RCC 7860 (cell line): Measurements from ENCODE around the gene EXOC3.
"Not testable (repeated sequence)": the region's sequence is repeated elsewhere in the genome, so short reads cannot be mapped to it uniquely, and the experiment has no call there.

Experiments used
- DNase-seq: peaks from one replicate; pipeline ENCODE4 v3.0.0-alpha.2; 2015; ENCODE audit warnings: low spot score
- FAIRE-seq: peaks from 2 replicates; lab custom pipeline; 2012; peaks lifted over from hg19 to GRCh38; lab: Jason Lieb, UNC

Gene EXOC3

GRCh38 chr5:442335-443238 lies at the start of gene EXOC3:
Gene EXOC3 (plus strand): TSS chr5:443176. CDS start chr5:446206, 3,030 bp downstream.
- FAIRE-seq = no peak
- peak; percentile 56 for DNase-seq

- DNase-seq = no peak
- FAIRE-seq = no peak
Measured at GRCh38 chr5:393846-394275, 49.1 kb upstream of the EXOC3 start.

- no peak for FAIRE-seq
- no peak for DNase-seq
Measured at GRCh38 chr5:394671-395155, 48.3 kb upstream of the EXOC3 start.

- no peak for FAIRE-seq
- no peak for DNase-seq
Measured at GRCh38 chr5:395156-395920, 47.6 kb upstream of the EXOC3 start.

GRCh38 chr5:395921-396530 lies 47.0 kb upstream of the EXOC3 start:
- DNase-seq (no peak), FAIRE-seq (no peak)

- FAIRE-seq (no peak), DNase-seq (no peak)
Measured at GRCh38 chr5:396531-396961, 46.4 kb upstream of the EXOC3 start.

- DNase-seq, FAIRE-seq: not testable (repeated sequence)
Measured at GRCh38 chr5:398141-398474, 44.9 kb upstream of the EXOC3 start.

GRCh38 chr5:398475-399295 lies 44.3 kb upstream of the EXOC3 start:
- FAIRE-seq = no peak
- no peak for DNase-seq

- FAIRE-seq = no peak
- no peak for DNase-seq
Measured at GRCh38 chr5:399296-400281, 43.4 kb upstream of the EXOC3 start.

GRCh38 chr5:400282-401145 lies 42.5 kb upstream of the EXOC3 start:
- FAIRE-seq (no peak), DNase-seq (no peak)

GRCh38 chr5:401146-402034 lies 41.6 kb upstream of the EXOC3 start:
- DNase-seq (no peak), FAIRE-seq (no peak)

GRCh38 chr5:402219-402614 lies 40.8 kb upstream of the EXOC3 start:
- DNase-seq, FAIRE-seq: not testable (repeated sequence)

- FAIRE-seq (no peak), DNase-seq (no peak)
Measured at GRCh38 chr5:402615-403359, 40.2 kb upstream of the EXOC3 start.

- no peak for DNase-seq
- FAIRE-seq = no peak
Measured at GRCh38 chr5:403995-404394, 39.0 kb upstream of the EXOC3 start.

- FAIRE-seq (no peak), DNase-seq (no peak)
Measured at GRCh38 chr5:404666-405241, 38.2 kb upstream of the EXOC3 start.

- DNase-seq (no peak), FAIRE-seq (no peak)
Measured at GRCh38 chr5:405421-405820, 37.6 kb upstream of the EXOC3 start.
